Neuronal stem cell (in vitro differentiated cells): ENCODE results near the gene PTCD2.
"Not testable (repeated sequence)": the region's sequence is repeated elsewhere in the genome, so short reads cannot be mapped to it uniquely, and the experiment has no call there.

ENCODE experiments used
- DNase-seq: peaks from one replicate; pipeline ENCODE4 v3.0.0-alpha.2; 2013; ENCODE audit warnings: low spot score
- H2AFZ ChIP-seq: one replicate; pipeline ENCODE4 v1.6.1; 2013; ENCODE audit warnings: mild to moderate bottlenecking, low read length, inconsistent platforms
- H2AK5ac ChIP-seq: 2 replicates; pipeline ENCODE4 v1.6.1; 2013; ENCODE audit warnings: low read depth, mild to moderate bottlenecking, inconsistent platforms, low read length, moderate library complexity, mixed read lengths
- H2BK120ac ChIP-seq: 2 replicates; pipeline ENCODE4 v1.6.1; 2013; ENCODE audit warnings: low read depth, mild to moderate bottlenecking, inconsistent platforms, low read length, moderate library complexity, mixed read lengths
- H2BK12ac ChIP-seq: one replicate; pipeline ENCODE4 v1.6.1; 2013; ENCODE audit warnings: low read length, inconsistent platforms
- H2BK15ac ChIP-seq: 2 replicates; pipeline ENCODE4 v1.6.1; 2013; ENCODE audit warnings: mild to moderate bottlenecking, low read length, inconsistent platforms, mixed read lengths
- H2BK5ac ChIP-seq: one replicate; pipeline ENCODE4 v1.6.1; 2013; ENCODE audit warnings: inconsistent platforms, mild to moderate bottlenecking, low read length, moderate library complexity
- H3K14ac ChIP-seq: one replicate; pipeline ENCODE4 v1.6.1; 2013; ENCODE audit warnings: low read length, inconsistent platforms
- H3K18ac ChIP-seq: 2 replicates; pipeline ENCODE4 v1.6.1; 2013; ENCODE audit warnings: low read length, inconsistent platforms
- H3K23ac ChIP-seq: 2 replicates; pipeline ENCODE4 v1.6.1; 2013; ENCODE audit warnings: low read depth, mild to moderate bottlenecking, mixed read lengths, low read length, inconsistent platforms; ENCODE audit not compliant: poor library complexity
- H3K27ac ChIP-seq: replicated peaks from 3 replicates; pipeline ENCODE4 v1.5.1; 2013; ENCODE audit warnings: low read length, inconsistent platforms
- H3K27me3 ChIP-seq, 3 experiments: 2 replicates each; pipeline ENCODE4 v1.6.1; 2013; ENCODE audit warnings: low read length in 3 of 3, mild to moderate bottlenecking in 2 of 3, inconsistent platforms in 1 of 3, low read depth in 1 of 3, mixed read lengths in 1 of 3, moderate library complexity in 1 of 3; ENCODE audit not compliant: control insufficient read depth in 3 of 3, insufficient read depth in 3 of 3
- H3K36me3 ChIP-seq, 2 donors: replicated peaks in 1 of 2; 2 replicates each; pipeline ENCODE4 v1.6.1; 2013; ENCODE audit warnings: low read length in 2 of 2; ENCODE audit not compliant: control insufficient read depth in 2 of 2, insufficient read depth in 2 of 2
- H3K4ac ChIP-seq: 2 replicates; pipeline ENCODE4 v1.6.1; 2013; ENCODE audit warnings: inconsistent platforms, mild to moderate bottlenecking, low read length, moderate library complexity
- H3K4me1 ChIP-seq, 2 donors: 1 replicate in 1 of 2; 2 replicates in 1 of 2; pipeline ENCODE4 v1.6.1; 2013; ENCODE audit warnings: low read length in 2 of 2, low read depth in 1 of 2; ENCODE audit not compliant: control insufficient read depth in 2 of 2, insufficient read depth in 1 of 2
- H3K4me2 ChIP-seq: one replicate; pipeline ENCODE4 v1.6.1; 2013; ENCODE audit warnings: mild to moderate bottlenecking, low read length, inconsistent platforms; ENCODE audit not compliant: insufficient read depth, poor library complexity, severe bottlenecking
- H3K4me3 ChIP-seq, 2 donors: 2 replicates each; pipeline ENCODE4 v1.5.1; 2013; ENCODE audit warnings: low read length in 2 of 2, mild to moderate bottlenecking in 2 of 2, inconsistent platforms in 1 of 2, moderate library complexity in 1 of 2
- H3K79me1 ChIP-seq: one replicate; pipeline ENCODE4 v1.6.1; 2013; ENCODE audit warnings: low read depth, mild to moderate bottlenecking, inconsistent platforms, low read length, moderate library complexity
- H3K9ac ChIP-seq: one replicate; pipeline ENCODE4 v1.6.1; 2013; ENCODE audit warnings: mild to moderate bottlenecking, low read depth, low read length, inconsistent platforms; ENCODE audit not compliant: poor library complexity
- H3K9me3 ChIP-seq, 2 donors: replicated peaks in 1 of 2; 2 replicates each; pipeline versions ENCODE3 to v1.6.1; 2013; ENCODE audit warnings: low read length in 2 of 2, mild to moderate bottlenecking in 2 of 2, inconsistent platforms in 1 of 2, low read depth in 1 of 2, mixed read lengths in 1 of 2, moderate library complexity in 1 of 2; ENCODE audit not compliant: control insufficient read depth in 2 of 2, insufficient read depth in 1 of 2
- H4K8ac ChIP-seq: one replicate; pipeline ENCODE4 v1.6.1; 2013; ENCODE audit warnings: low read depth, mild to moderate bottlenecking, inconsistent platforms, low read length, moderate library complexity
- H4K91ac ChIP-seq: one replicate; pipeline ENCODE4 v1.6.1; 2013; ENCODE audit warnings: low read length, low read depth, mild to moderate bottlenecking, inconsistent platforms; ENCODE audit not compliant: poor library complexity
- WGBS, 2 donors: extraction: QIAGEN DNeasy Blood & Tissue Kit; methylation state at CpG; one replicate each; pipeline ENCODE4 v1.1.7; 2013; ENCODE audit warnings: missing lambda C conversion rate in 2 of 2, mixed read lengths in 1 of 2; ENCODE audit not compliant: insufficient read length in 2 of 2, insufficient replicate concordance in 1 of 2; ENCODE audit errors: extremely low coverage in 2 of 2; 5-methylcytosine and 5-hydroxymethylcytosine counted together

The PTCD2 gene

GRCh38 chr5:72296256-72296655 lies 23.9 kb upstream of the PTCD2 start:
- Histone ChIP-seq H3K4ac (no peak overlapping the region), H3K4me2 (no peak overlapping the region), H3K4me3 (no peak overlapping the region), H2BK120ac (no peak overlapping the region), H3K18ac (no peak overlapping the region), H4K8ac (no peak overlapping the region), H3K36me3 (peaks cover 0 to 82% of the 10 kb centered on the region in 2 donors), H3K27me3 (no peaks in the 10 kb centered on the region), H3K9me3 (no peaks in the 10 kb centered on the region), H2BK15ac (no peak overlapping the region), H2AK5ac (no peak overlapping the region), H3K27ac (no peak overlapping the region), H2AFZ (no peak overlapping the region), H3K23ac (no peak overlapping the region), H2BK5ac (no peak overlapping the region), H3K14ac (no peak overlapping the region), H3K9ac (no peak overlapping the region), H3K79me1 (peaks cover 1% of the 10 kb centered on the region), H2BK12ac (no peak overlapping the region), H3K4me1 (peaks cover 0 to 1% of the 10 kb centered on the region in 2 donors), H4K91ac (no peak overlapping the region)
- no peak for DNase-seq
- WGBS, 2 donors = no CpG with 5 or more reads among the region's 2 CpGs

GRCh38 chr5:72298136-72298535 lies 22.0 kb upstream of the PTCD2 start:
- H3K4ac ChIP-seq, H3K9ac ChIP-seq, H3K18ac ChIP-seq, H2AFZ ChIP-seq, H2BK15ac ChIP-seq, H2AK5ac ChIP-seq, H3K4me2 ChIP-seq, H4K8ac ChIP-seq, H3K4me1 ChIP-seq, H3K14ac ChIP-seq, H3K9me3 ChIP-seq, H2BK12ac ChIP-seq, H3K79me1 ChIP-seq, H2BK5ac ChIP-seq, H3K23ac ChIP-seq, H4K91ac ChIP-seq, H3K4me3 ChIP-seq, H3K27ac ChIP-seq, H2BK120ac ChIP-seq, DNase-seq, H3K27me3 ChIP-seq: not testable (repeated sequence)
- H3K36me3 ChIP-seq = peaks cover 0 to 81% of the 10 kb centered on the region in 2 donors
- WGBS, 2 donors = no CpG with 5 or more reads among the region's 3 CpGs

- Histone ChIP-seq H2BK12ac (no peak overlapping the region), H2AK5ac (no peak overlapping the region), H3K14ac (no peak overlapping the region), H2BK120ac (no peak overlapping the region), H3K4me1 (peaks cover 8 to 10% of the 10 kb centered on the region in 2 donors), H2BK15ac (no peak overlapping the region), H3K36me3 (peaks cover 0 to 81% of the 10 kb centered on the region in 2 donors), H3K4me2 (no peak overlapping the region), H2BK5ac (no peak overlapping the region), H3K27me3 (no peaks in the 10 kb centered on the region), H2AFZ (no peak overlapping the region), H3K9ac (no peak overlapping the region), H3K23ac (no peak overlapping the region), H3K79me1 (peaks cover 1% of the 10 kb centered on the region), H3K4me3 (no peak overlapping the region), H4K91ac (no peak overlapping the region), H4K8ac (no peak overlapping the region), H3K4ac (no peak overlapping the region), H3K9me3 (peaks cover 0 to 10% of the 10 kb centered on the region in 2 donors), H3K18ac (no peak overlapping the region), H3K27ac (no peak overlapping the region)
- no CpG with 5 or more reads among the region's 5 CpGs for WGBS, 2 donors
- DNase-seq = no peak
Measured at GRCh38 chr5:72298711-72299110, 21.5 kb upstream of the PTCD2 start.

GRCh38 chr5:72300590-72301339 lies 19.4 kb upstream of the PTCD2 start:
- Histone ChIP-seq H3K27ac (no peak overlapping the region), H2AK5ac (no peak overlapping the region), H2BK12ac (no peak overlapping the region), H3K4me3 (no peak overlapping the region), H2BK15ac (no peak overlapping the region), H2AFZ (no peak overlapping the region), H4K91ac (no peak overlapping the region), H3K27me3 (no peaks in the 10 kb centered on the region), H3K4me1 (peaks cover 8 to 13% of the 10 kb centered on the region in 2 donors), H3K14ac (no peak overlapping the region), H3K18ac (no peak overlapping the region), H3K36me3 (peaks cover 0 to 70% of the 10 kb centered on the region in 2 donors), H3K4ac (no peak overlapping the region), H3K9ac (no peak overlapping the region), H2BK120ac (no peak overlapping the region), H3K9me3 (peaks cover 0 to 14% of the 10 kb centered on the region in 2 donors), H2BK5ac (no peak overlapping the region), H4K8ac (no peak overlapping the region), H3K23ac (no peak overlapping the region), H3K4me2 (no peak overlapping the region), H3K79me1 (peaks cover 1% of the 10 kb centered on the region)
- DNase-seq = no peak
- WGBS, 2 donors = no CpG with 5 or more reads among the region's 1 CpG
